AG04450 (cell line): Measurements from ENCODE around the gene CDKN1A. TPM values are rescaled to one million over a fixed set of nuclear protein-coding genes. Genes with fewer than 3 reads are reported as not detected.
"Not testable (repeated sequence)": the region's sequence is repeated elsewhere in the genome, so short reads cannot be mapped to it uniquely, and the experiment has no call there.

Source experiments
- CTCF ChIA-PET: fragments of 300-600, 350-600 bp; formaldehyde crosslinking; extraction: SDS; loops from one replicate; lab custom pipeline; 2022; ENCODE audit warnings: antibody characterized with exemption, inconsistent platforms; lab: Charles Lee
- POLR2A ChIA-PET: fragments of 350-600 bp; formaldehyde crosslinking; extraction: SDS; loops from one replicate; lab custom pipeline; 2021; ENCODE audit warnings: antibody characterized with exemption, inconsistent platforms; lab: Yijun Ruan, JAX
- DNase-seq: peaks from one replicate; pipeline ENCODE4 v3.0.0-alpha.2; 2011; ENCODE audit warnings: low read depth, low spot score
- H3K27ac ChIP-seq: one replicate; pipeline ENCODE4 v1.5.1; 2012; ENCODE audit warnings: low read depth, low read length, control low read depth
- H3K27me3 ChIP-seq: one replicate; pipeline ENCODE4 v1.6.0; 2012; ENCODE audit warnings: low read length; ENCODE audit not compliant: control insufficient read depth, insufficient read depth
- H3K4me3 ChIP-seq: 2 replicates; pipeline ENCODE4 v1.5.1; 2011; ENCODE audit warnings: mild to moderate bottlenecking, low read depth, low read length, control low read depth
- H3K9me3 ChIP-seq: 2 replicates; pipeline ENCODE4 v1.5.1; 2012; ENCODE audit warnings: low read length; ENCODE audit not compliant: control insufficient read depth, insufficient read depth
- polyA plus RNA-seq: library from polyadenylated mRNA; depleted of rRNA; stranded (reverse); fragments of >200 nt; gene quantifications from 2 replicates; pipeline ENCODE4 v1.2.3, GENCODE V29; 2011
- TF ChIP-seq, protein P1 (sequence below): IDR thresholded peaks from 2 replicates; pipeline ENCODE4 v1.5.1; 2011; ENCODE audit warnings: low read depth, low read length, control low read depth, inconsistent platforms

Gene CDKN1A
- polyA plus RNA-seq, 1 experiment, result 722 TPM

DNA sequence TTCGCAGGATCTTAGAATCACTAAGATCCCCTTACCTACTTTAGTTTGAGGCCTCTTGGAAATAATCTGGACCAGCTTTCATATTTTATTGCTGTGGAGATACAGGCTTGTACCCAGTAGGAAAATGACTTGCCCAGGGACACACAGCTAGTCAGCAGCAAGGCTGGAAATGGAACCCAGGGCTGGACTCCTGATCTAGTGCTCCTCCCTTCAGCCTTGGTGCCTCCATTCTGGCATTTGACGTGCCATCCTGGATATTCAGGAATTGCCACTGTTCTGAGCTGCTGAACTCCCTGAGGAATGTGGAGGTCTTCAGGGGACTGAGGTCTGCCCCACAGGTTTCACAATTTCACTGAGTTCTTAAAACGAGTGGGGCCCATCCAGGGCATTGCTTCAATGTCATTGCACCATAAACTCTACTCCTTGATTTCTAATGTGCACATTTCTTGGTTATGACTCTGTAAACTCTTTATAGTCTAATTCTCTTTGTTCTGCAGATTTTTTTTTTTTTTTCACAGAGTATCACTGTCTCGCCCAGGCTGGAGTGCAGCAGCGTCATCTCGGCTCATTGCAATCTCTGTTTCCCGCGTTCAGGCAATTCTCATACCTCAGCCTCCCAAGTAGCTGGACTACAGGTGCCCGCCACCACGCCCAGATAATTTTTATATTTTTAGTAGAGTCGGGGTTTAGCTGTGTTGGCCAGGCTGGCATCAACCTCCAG lies 26.7 kb upstream of the CDKN1A start:
- ChIA-PET CTCF (interaction anchor here (1.5 to 1.8 kb wide), 2 partner anchors 28 to 37 kb away, joined by 4 to 6 read pairs; no protein-coding TSS in a partner anchor), POLR2A (no interaction called here)
- TF ChIP-seq, protein P1, sequence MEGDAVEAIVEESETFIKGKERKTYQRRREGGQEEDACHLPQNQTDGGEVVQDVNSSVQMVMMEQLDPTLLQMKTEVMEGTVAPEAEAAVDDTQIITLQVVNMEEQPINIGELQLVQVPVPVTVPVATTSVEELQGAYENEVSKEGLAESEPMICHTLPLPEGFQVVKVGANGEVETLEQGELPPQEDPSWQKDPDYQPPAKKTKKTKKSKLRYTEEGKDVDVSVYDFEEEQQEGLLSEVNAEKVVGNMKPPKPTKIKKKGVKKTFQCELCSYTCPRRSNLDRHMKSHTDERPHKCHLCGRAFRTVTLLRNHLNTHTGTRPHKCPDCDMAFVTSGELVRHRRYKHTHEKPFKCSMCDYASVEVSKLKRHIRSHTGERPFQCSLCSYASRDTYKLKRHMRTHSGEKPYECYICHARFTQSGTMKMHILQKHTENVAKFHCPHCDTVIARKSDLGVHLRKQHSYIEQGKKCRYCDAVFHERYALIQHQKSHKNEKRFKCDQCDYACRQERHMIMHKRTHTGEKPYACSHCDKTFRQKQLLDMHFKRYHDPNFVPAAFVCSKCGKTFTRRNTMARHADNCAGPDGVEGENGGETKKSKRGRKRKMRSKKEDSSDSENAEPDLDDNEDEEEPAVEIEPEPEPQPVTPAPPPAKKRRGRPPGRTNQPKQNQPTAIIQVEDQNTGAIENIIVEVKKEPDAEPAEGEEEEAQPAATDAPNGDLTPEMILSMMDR, result no peak
- Histone ChIP-seq H3K27me3 (no peaks in the 10 kb centered on the region), H3K27ac (no peak overlapping the region), H3K4me3 (no peak overlapping the region), H3K9me3 (no peaks in the 10 kb centered on the region)
- no peak for DNase-seq

DNA sequence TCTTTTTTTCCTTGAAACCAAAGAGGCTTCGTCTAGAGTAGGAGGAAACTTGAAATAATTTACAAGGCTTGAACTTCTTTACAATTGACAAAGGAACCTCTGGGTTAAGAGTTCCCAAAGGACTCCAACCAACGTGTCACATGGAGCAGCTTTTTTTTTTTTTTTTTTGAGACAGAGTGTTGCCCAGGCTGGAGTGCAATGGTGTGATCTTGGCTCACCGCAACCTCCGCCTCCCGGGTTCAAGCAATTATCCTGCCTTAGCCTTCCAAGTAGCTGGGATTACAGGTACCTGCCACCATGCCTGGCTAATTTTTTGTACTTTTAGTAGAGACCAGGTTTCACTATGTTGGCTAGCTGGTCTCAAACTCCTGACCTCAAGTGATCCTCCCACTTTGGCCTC lies 24.0 kb upstream of the CDKN1A start:
- not testable (repeated sequence) for DNase-seq, H3K27ac ChIP-seq, H3K9me3 ChIP-seq, H3K4me3 ChIP-seq, H3K27me3 ChIP-seq
- ChIA-PET CTCF (interaction anchor here (0.7 kb wide), 1 partner anchor 232 kb away, joined by 6 read pairs; no protein-coding TSS in a partner anchor), POLR2A (interaction anchor here (1.4 kb wide), 1 partner anchor 24 kb away, joined by 6 read pairs; the partner anchor contains the start of gene CDKN1A)

DNA sequence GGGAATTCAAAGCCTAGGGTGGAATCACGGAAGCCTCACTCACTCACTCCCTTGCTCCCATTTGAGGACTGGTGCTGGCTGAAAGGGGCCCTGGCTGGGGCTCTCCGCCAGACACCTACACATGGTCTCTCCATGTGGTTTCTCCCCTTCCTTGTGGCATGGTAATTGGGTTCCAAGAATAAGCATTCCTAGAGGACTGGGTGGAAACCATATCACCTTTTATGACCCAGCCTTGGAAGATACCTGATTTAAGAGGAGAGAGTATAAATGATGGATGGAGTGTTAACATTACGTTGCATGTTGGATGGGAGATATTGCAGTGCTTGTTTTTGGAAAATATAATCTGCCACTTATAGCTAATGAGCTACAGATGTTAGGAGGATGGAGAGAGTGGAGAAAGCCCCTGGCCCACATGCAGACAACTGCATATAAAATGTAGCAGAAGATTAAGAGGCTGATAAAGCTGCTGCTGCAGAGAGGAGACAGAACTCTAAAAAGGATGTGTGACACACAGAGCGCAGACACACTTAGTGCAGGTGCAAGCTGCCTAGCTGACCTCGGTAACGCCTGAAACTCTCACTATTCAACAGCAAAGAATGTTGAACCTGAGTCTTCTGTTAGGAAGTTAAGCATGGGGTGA lies 23.3 kb upstream of the CDKN1A start:
- TF ChIP-seq, protein P1, result no peak
- no peak for DNase-seq
- Histone ChIP-seq H3K9me3 (no peaks in the 10 kb centered on the region), H3K27me3 (no peaks in the 10 kb centered on the region), H3K4me3 (no peak overlapping the region), H3K27ac (no peak overlapping the region)
- ChIA-PET POLR2A (interaction anchor here (1.4 kb wide), 1 partner anchor 24 kb away, joined by 6 read pairs; the partner anchor contains the start of gene CDKN1A), CTCF (no interaction called here)

DNA sequence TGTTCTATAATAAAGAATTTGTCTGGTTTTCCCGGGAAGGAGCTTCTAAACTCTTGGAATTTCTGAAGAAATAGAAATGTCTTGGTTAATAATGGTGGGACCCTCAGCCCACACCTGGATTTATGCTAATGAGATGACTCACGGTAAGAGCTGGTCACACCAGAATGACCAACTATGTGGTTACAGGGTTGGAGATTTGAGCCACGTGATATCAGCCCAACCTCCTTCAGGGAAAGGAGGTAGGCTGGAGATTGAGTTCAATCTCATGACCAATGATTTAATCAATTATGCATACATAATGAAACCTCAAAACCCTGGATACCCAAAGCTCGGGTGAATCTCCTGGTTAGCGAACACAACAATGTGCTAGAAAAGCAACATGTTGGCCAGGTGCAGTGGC lies 22.1 kb upstream of the CDKN1A start:
- ChIA-PET POLR2A (no interaction called here), CTCF (interaction anchor here (1.0 kb wide), 1 partner anchor 8 kb away, joined by 3 read pairs; no protein-coding TSS in a partner anchor)
- DNase-seq, result no peak
- H3K27me3 ChIP-seq, result no peaks in the 10 kb centered on the region
- TF ChIP-seq, protein P1, result no peak
- H3K27ac ChIP-seq, result no peak overlapping the region
- no peaks in the 10 kb centered on the region for H3K9me3 ChIP-seq
- no peak overlapping the region for H3K4me3 ChIP-seq

DNA sequence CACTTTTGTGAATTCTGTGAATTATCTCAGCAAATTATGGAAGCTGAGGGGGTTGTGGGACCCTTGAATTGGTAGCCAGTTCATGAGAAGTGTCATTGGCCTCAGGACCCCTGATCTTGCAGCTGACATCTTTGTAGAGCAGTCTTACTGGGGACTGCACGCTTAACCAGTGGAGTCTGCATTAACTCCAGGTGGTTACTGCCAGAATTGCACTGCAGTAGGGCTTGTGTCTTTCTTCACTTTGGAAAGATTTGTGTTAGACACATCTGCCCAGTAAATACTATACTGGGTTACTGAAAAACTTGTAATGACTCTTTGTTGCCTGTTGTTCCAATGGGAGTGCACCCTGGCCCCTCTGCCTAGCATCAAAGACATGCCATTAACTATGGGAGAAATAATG lies 21.2 kb upstream of the CDKN1A start:
- Histone ChIP-seq H3K27me3 (no peaks in the 10 kb centered on the region), H3K9me3 (no peaks in the 10 kb centered on the region), H3K4me3 (no peak overlapping the region), H3K27ac (no peak overlapping the region)
- POLR2A ChIA-PET, result no interaction called here
- TF ChIP-seq, protein P1, result no peak
- CTCF ChIA-PET, result no interaction called here
- DNase-seq, result no peak
